Measurements from ENCODE around the gene C1orf74.

DNA sequence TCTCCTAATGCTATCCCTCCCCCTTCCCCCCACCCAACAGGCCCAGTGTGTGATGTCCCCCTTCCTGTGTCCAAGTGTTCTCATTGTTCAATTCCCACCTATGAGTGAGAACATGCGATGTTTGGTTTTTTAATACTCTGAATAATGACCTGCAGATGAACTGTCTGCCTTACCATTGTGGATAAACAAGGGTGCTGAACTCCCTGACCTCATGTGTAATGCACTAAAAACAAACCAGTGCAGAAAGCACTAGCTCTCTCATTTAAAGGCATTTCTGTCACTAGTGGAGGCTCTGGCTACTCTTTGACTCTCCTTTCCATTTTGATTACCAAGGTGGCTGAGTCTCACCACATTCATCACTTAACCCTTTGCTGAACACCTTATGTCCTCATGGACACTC is 51.6 kb downstream of the C1orf74 start:
- TF ChIP-seq, protein P1, sequence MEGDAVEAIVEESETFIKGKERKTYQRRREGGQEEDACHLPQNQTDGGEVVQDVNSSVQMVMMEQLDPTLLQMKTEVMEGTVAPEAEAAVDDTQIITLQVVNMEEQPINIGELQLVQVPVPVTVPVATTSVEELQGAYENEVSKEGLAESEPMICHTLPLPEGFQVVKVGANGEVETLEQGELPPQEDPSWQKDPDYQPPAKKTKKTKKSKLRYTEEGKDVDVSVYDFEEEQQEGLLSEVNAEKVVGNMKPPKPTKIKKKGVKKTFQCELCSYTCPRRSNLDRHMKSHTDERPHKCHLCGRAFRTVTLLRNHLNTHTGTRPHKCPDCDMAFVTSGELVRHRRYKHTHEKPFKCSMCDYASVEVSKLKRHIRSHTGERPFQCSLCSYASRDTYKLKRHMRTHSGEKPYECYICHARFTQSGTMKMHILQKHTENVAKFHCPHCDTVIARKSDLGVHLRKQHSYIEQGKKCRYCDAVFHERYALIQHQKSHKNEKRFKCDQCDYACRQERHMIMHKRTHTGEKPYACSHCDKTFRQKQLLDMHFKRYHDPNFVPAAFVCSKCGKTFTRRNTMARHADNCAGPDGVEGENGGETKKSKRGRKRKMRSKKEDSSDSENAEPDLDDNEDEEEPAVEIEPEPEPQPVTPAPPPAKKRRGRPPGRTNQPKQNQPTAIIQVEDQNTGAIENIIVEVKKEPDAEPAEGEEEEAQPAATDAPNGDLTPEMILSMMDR (IDR thresholded peaks at IDR 0.05) = no peak
- no peak for TF ChIP-seq POLR2A (IDR thresholded peaks at IDR 0.05)

All from breast epithelium (tissue), 3 donors.